H1 (cell line): ENCODE data around the gene MYO9B.

Experiments
- EZH2 ChIP-seq: fragments of 200-600 bp; sonication (generic); IDR thresholded peaks from 2 replicates; pipeline ENCODE4 v1.7.1; 2012; ENCODE audit warnings: low read depth, mild to moderate bottlenecking, moderate library complexity, low read length, inconsistent platforms; ENCODE audit not compliant: severe bottlenecking
- NANOG ChIP-seq: IDR thresholded peaks from 2 replicates; pipeline ENCODE4 v1.6.1; 2011; ENCODE audit warnings: low read length, low read depth, mild to moderate bottlenecking, inconsistent platforms; ENCODE audit not compliant: insufficient read depth, poor library complexity, severe bottlenecking
- RAD21 ChIP-seq, 2 experiments: IDR thresholded peaks in 1 of 2; conservative IDR thresholded peaks in 1 of 2; 2 replicates each; pipeline ENCODE4 v1.6.1; 2011; ENCODE audit warnings: low read depth in 2 of 2, low read length in 2 of 2, improper control_type of control experiment in 1 of 2, inconsistent platforms in 1 of 2, mild to moderate bottlenecking in 1 of 2, moderate library complexity in 1 of 2
- TF ChIP-seq, protein P1 (sequence below), 3 experiments: IDR thresholded peaks; 1 replicate in 2 of 3; 2 replicates in 1 of 3; pipeline versions ENCODE4 v1.5.1 to v1.6.1; 2011; ENCODE audit warnings: low read length in 3 of 3, mild to moderate bottlenecking in 3 of 3, inconsistent platforms in 2 of 3, low read depth in 1 of 3, moderate library complexity in 1 of 3; ENCODE audit not compliant: insufficient read depth in 1 of 3; ENCODE audit errors: control extremely low read depth in 1 of 3

DNA sequence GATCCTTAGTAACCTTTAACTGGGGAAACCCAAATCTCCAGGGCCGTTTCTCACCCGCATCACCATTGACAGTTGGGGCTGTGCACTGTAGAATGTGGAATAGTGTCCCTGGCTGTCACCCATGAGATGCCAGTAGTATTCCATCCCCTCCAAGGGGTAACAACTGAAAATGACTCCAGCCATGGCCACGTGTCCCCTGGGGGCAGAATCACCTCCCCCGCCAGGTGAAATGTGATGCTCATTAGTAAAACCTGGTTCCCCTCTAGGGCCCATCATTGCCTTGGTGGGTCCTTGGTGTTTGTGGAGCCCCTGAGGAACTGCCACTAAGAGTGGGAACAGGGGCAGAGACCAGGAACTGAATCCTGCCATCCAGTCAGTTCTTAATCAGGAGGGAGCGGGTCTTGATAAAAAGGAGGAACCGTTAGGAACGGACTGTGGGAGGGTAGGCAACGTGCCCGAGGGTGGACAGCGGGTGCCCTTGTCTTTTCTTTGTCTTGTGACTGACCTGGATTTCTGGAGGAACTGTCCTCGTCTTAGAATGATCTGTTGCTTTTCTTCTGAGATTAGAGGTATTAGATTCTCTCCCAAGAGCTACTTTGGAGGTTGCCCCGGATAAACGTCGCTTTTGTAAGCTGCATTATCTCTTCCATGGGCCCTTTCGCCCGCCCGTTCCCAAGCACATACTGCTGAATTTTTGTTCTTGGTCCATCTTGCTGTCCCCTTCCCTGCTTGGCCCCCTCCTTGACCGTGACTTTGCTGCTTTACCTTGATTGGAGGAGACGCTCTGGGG lies 3.5 kb downstream of the MYO9B start:
- TF ChIP-seq, protein P1, sequence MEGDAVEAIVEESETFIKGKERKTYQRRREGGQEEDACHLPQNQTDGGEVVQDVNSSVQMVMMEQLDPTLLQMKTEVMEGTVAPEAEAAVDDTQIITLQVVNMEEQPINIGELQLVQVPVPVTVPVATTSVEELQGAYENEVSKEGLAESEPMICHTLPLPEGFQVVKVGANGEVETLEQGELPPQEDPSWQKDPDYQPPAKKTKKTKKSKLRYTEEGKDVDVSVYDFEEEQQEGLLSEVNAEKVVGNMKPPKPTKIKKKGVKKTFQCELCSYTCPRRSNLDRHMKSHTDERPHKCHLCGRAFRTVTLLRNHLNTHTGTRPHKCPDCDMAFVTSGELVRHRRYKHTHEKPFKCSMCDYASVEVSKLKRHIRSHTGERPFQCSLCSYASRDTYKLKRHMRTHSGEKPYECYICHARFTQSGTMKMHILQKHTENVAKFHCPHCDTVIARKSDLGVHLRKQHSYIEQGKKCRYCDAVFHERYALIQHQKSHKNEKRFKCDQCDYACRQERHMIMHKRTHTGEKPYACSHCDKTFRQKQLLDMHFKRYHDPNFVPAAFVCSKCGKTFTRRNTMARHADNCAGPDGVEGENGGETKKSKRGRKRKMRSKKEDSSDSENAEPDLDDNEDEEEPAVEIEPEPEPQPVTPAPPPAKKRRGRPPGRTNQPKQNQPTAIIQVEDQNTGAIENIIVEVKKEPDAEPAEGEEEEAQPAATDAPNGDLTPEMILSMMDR (IDR thresholded peaks at IDR 0.05; ENCODE audit: control extremely low read depth in 1 of 3, insufficient read depth in 1 of 3, low read depth in 1 of 3, low read length in 3 of 3) = no peak
- TF ChIP-seq EZH2 (no peak), RAD21 (IDR thresholded peaks at IDR 0.05 in 1 of 2, conservative IDR thresholded peaks at IDR 0.05 in 1 of 2; ENCODE audit: low read depth in 2 of 2, low read length in 2 of 2) (no peak), NANOG (no peak)
